Measurements from ENCODE around the gene SSTR4. TPM values are rescaled to one million over a fixed set of nuclear protein-coding genes. Genes with fewer than 3 reads are reported as not detected.
"Not testable (repeated sequence)": the region's sequence is repeated elsewhere in the genome, so short reads cannot be mapped to it uniquely, and the experiment has no call there.

SSTR4 gene
- not detected for total RNA-seq
- long read RNA-seq = 0 reads

- intact Hi-C loops (cut with DNase I, micrococcal nuclease) = no loop called here
- no peak for DNase-seq
- ATAC-seq = no peak
Observed at GRCh38 chr20:23034721-23035671, at the start of gene SSTR4. SSTR4 (plus strand) TSS chr20:23035312; CDS start chr20:23035484, 172 bp downstream.

DNA sequence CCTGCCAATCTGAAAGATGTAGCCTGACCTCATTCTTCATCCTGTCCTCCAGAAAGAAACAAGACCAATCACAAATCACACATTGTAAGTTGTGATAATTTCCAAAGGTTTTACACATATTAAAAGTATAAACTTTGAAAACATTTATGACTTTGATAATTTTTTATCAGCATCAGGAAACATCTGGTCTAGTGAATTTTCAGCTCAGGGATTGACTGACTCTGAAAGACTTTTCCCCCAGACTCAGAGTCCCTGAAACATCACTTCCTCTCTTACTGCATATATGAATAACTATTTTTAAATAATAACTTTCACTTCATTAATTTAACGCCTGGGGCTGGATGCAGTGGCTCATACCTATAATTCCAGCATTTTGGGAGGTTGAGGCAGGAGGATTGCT is 48.5 kb upstream of the SSTR4 start:
- DNase-seq (no peak), ATAC-seq (no peak)
- intact Hi-C loops (cut with DNase I, micrococcal nuclease) = no loop called here

- ATAC-seq; intact Hi-C loops (cut with DNase I, micrococcal nuclease): not testable (repeated sequence)
Observed at GRCh38 chr20:22991424-22991823, 43.7 kb upstream of the SSTR4 start.

DNA sequence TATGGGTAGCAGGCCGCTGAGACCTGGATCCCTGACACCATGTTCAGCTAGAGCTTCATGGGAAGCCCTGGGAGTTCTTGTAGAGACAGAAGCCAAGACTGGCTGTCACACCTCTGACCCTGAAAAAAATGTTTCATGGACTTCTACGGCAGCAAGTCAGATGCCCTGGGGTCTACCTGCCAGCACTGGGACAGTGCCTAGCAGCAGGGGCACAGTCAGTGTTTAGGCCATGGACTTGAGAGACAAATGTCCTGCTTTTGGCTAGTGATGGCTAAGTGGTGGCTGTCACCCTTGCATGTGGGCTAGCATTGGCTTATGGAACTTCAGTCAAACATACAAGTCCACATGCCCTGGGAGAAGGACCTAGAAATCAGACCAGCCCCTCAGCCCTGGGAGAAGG is 41.3 kb upstream of the SSTR4 start:
- ATAC-seq = no peak
- no peak for DNase-seq
- intact Hi-C loops (cut with DNase I, micrococcal nuclease) = no loop called here

More at GRCh38 chr20:22991424-22991823, 43.7 kb upstream of the SSTR4 start:
- not testable (repeated sequence) for DNase-seq

DNA sequence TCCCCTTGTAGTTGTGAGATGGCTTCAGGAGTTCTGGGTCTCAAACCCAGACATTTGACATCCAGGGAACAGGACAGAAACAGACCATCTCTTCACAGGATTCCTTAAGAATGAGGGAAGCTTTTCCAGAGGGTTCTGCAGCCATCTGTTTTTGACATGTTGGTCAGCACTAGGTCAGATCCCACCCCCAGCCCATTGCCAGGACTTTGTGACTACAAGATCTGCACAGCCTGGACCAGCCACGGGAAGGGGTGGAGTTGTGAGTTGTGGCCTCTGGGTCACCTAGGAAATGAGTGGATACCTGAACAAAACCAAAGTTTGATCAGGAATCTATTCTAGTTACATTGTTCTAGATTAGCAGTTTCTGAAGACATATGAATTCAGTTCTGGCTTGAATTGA is 39.2 kb upstream of the SSTR4 start:
- DNase-seq = no peak
- ATAC-seq = no peak
- intact Hi-C loops (cut with DNase I, micrococcal nuclease) = no loop called here

DNA sequence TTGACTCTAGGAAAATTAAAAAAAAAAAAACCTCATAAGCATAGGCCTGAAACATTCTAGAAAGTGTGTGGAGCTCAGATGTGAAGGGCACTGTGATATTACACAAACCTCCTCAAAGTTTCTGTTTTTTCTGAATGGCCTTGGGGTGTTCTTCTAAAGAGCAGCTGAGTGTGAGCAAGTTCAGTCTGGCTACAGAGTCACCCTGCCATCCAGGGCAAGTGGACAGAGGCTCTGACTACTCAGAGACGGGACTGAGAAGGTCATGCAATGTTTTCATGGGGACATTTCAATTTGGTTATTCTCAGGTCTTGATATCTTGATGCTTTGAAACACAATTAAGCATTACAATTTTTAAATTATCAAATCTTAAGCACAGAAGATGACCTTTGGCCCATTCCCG is 36.6 kb upstream of the SSTR4 start:
- ATAC-seq (no peak), DNase-seq (no peak)
- intact Hi-C loops (cut with DNase I, micrococcal nuclease) = no loop called here

GRCh38 chr20:22999756-23000155 is 35.4 kb upstream of the SSTR4 start:
- DNase-seq (no peak), ATAC-seq (no peak)
- intact Hi-C loops (cut with DNase I, micrococcal nuclease) = no loop called here

- no peak for DNase-seq
- ATAC-seq = no peak
- intact Hi-C loops (cut with DNase I, micrococcal nuclease) = no loop called here
Observed at GRCh38 chr20:23000232-23000947, 34.7 kb upstream of the SSTR4 start.

- DNase-seq (no peak), ATAC-seq (no peak)
- intact Hi-C loops (cut with DNase I, micrococcal nuclease) = no loop called here
Observed at GRCh38 chr20:23002276-23002675, 32.8 kb upstream of the SSTR4 start.

DNA sequence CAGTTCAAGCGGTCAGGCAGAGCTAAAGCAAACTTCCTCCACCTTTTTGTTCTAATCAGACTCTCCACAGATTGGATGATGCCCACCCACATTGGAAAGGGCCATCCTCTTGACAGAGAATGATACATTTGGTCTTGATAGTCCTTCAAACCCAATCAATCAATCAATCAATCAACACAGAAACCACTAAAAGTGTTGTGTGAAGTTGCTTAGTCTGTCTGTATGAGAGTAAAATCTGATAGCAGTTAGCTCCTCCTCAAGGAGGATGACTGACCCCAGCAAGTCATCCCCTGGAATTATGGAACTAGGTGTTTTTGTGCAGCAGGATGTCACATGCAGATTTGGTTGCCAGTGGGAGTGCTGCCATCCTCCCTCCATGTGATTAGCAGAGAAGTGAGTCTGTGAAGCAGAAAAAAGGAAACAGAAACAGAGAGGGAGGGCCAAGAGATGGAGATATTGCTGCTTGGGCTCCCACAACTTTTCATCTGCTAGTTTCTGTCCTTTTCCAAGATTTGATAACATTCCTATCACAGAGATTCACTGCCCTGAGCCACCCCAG is 32.0 kb upstream of the SSTR4 start:
- intact Hi-C loops (cut with DNase I, micrococcal nuclease) = no loop called here
- no peak for DNase-seq
- no peak for ATAC-seq

GRCh38 chr20:23003881-23004460 is 31.1 kb upstream of the SSTR4 start:
- intact Hi-C loops (cut with DNase I, micrococcal nuclease) = no loop called here
- ATAC-seq (no peak), DNase-seq (no peak)

GRCh38 chr20:23005776-23006175 is 29.3 kb upstream of the SSTR4 start:
- ATAC-seq (no peak), DNase-seq (no peak)
- intact Hi-C loops (cut with DNase I, micrococcal nuclease) = no loop called here

GRCh38 chr20:23007462-23007861 is 27.6 kb upstream of the SSTR4 start:
- intact Hi-C loops (cut with DNase I, micrococcal nuclease) = no loop called here
- DNase-seq = no peak
- ATAC-seq = no peak

DNA sequence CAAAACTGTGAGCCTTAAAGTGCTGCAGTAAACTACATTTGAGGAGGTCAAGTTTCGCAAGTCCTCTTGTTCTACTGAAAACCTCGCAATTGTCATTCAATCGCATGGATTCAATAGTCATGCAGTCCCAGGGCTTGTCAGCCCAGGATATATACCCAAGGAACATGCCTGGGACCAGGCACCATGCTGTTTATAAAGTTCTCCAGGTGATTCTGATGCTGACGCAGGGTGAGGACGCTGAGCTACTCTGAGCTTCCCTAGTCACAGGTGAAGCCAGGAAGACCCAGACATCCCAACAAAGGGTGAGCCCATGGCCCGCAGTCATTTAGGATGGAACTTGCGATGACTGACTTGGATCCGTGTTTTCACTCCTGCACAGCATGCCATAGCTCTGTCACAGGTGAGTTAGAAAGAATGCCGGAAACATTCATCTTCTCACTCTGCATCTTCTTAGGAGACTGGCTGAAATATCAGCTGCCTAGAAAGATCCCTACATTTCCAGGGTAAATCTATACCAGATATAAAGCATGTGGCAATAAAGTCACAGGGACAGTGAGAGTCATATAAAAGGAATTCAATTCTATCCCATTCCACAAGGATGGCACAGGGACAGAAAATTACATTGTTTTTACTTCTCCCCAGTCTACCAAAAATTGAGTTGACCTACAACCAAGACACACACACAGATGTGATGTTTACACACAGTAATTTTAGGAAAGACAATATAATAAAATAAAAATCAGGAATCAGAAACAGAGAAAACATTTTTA is 27.0 kb upstream of the SSTR4 start:
- ATAC-seq = no peak
- DNase-seq = no peak
- intact Hi-C loops (cut with DNase I, micrococcal nuclease) = no loop called here

DNA sequence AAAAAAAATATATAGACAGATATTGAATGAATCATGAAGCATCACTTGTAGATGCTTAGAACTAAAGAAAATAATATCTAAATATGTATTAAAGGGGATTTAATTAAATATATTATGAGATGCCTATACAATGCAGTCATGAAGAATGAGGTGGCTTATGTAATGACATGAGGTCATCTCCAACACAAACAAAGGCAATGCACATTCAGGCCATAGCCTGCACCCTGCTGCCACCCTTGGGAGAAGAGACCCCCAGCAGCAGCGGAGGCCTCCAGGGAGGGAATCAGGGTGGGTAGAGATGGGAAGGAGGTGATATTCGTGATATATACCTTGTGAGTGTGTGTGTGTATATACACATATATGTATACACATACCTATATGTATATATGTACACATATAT is 26.4 kb upstream of the SSTR4 start:
- DNase-seq (no peak), ATAC-seq (no peak)
- intact Hi-C loops (cut with DNase I, micrococcal nuclease) = no loop called here

DNA sequence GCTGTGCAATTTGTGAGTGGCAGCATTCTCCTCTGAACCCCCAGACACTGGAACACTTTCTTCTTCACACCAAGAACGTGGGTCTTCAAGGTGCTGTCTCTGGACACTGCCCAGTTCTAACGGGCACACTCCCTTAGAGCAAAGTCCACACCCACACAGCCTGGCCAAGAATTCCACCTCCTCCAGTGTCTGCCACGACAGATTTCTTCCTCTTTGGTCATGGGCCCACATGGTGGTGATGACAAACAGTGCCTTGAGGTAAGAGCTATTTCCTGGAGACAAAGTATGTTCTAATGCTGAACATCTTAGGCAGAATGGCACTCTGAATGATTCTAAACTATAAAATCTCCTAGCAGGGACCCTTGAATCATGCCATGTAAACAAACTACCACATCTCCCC is 25.5 kb upstream of the SSTR4 start:
- intact Hi-C loops (cut with DNase I, micrococcal nuclease) = no loop called here
- DNase-seq (no peak), ATAC-seq (no peak)

- ATAC-seq (no peak), DNase-seq (no peak)
- intact Hi-C loops (cut with DNase I, micrococcal nuclease) = no loop called here
Observed at GRCh38 chr20:23010096-23010495, 25.0 kb upstream of the SSTR4 start.

- no peak for ATAC-seq
Observed at GRCh38 chr20:23011008-23011721, 23.9 kb upstream of the SSTR4 start.

More at GRCh38 chr20:23011008-23011721, 23.9 kb upstream of the SSTR4 start:
- DNase-seq = no peak
- intact Hi-C loops (cut with DNase I, micrococcal nuclease) = no loop called here
